NCI-H748 treated with DMSO at 0.1 percent for 48 hours (cell line): ENCODE measurements around the gene SPATA31A7.
"Not testable (repeated sequence)": the region's sequence is repeated elsewhere in the genome, so short reads cannot be mapped to it uniquely, and the experiment has no call there.

Source experiments
- DNase-seq: peaks from one replicate; lab custom pipeline; 2025; lab: John Stamatoyannopoulos, UW

Gene SPATA31A7

GRCh38 chr9:61189736-61190135, at the start of gene SPATA31A7:
TSS of gene SPATA31A7 (plus strand) at chr9:61190036. CDS start at chr9:61190065, 29 bp downstream.
- not testable (repeated sequence) for DNase-seq

- DNase-seq, result not testable (repeated sequence)
Measured at GRCh38 chr9:61226438-61226837, 36.6 kb downstream of the SPATA31A7 start.
